Measurements from ENCODE around the gene SLC29A3.

The SLC29A3 gene

GRCh38 chr10:71372882-71373495 is 53.9 kb downstream of the SLC29A3 start:
- no peak for DNase-seq

GRCh38 chr10:71374481-71375233 is 55.6 kb downstream of the SLC29A3 start:
- no peak for DNase-seq

GRCh38 chr10:71375952-71376351 is 56.9 kb downstream of the SLC29A3 start:
- no peak for DNase-seq

- no peak for DNase-seq
These were observed 59.5 kb downstream of the SLC29A3 start for GRCh38 chr10:71378336-71379117.

- DNase-seq = no peak
These were observed 60.2 kb downstream of the SLC29A3 start for GRCh38 chr10:71379118-71379766.

GRCh38 chr10:71380841-71381240 is 61.8 kb downstream of the SLC29A3 start:
- no peak for DNase-seq

GRCh38 chr10:71381611-71382010 is 62.6 kb downstream of the SLC29A3 start:
- no peak for DNase-seq

GRCh38 chr10:71382028-71382427 is 63.0 kb downstream of the SLC29A3 start:
- no peak for DNase-seq

GRCh38 chr10:71382757-71383156 is 63.7 kb downstream of the SLC29A3 start:
- DNase-seq = no peak

- DNase-seq = peak; percentile 78
These were observed 65.1 kb downstream of the SLC29A3 start for GRCh38 chr10:71383972-71384687.

GRCh38 chr10:71388171-71388570 is 69.1 kb downstream of the SLC29A3 start:
- DNase-seq = no peak

- no peak for DNase-seq
These were observed 69.7 kb downstream of the SLC29A3 start for GRCh38 chr10:71388583-71389310.

GRCh38 chr10:71389768-71390460 is 70.9 kb downstream of the SLC29A3 start:
- no peak for DNase-seq

- DNase-seq = no peak
These were observed 71.4 kb downstream of the SLC29A3 start for GRCh38 chr10:71390461-71390835.

GRCh38 chr10:71390921-71391690 is 72.0 kb downstream of the SLC29A3 start:
- no peak for DNase-seq

GRCh38 chr10:71391701-71392100 is 72.6 kb downstream of the SLC29A3 start:
- no peak for DNase-seq

- DNase-seq = no peak
These were observed 73.2 kb downstream of the SLC29A3 start for GRCh38 chr10:71392292-71392691.

GRCh38 chr10:71392791-71393781 is 74.0 kb downstream of the SLC29A3 start:
- DNase-seq = no peak

GRCh38 chr10:71393841-71394475 is 74.9 kb downstream of the SLC29A3 start:
- no peak for DNase-seq

Data from activated naive CD4-positive, alpha-beta T cell treated with Interleukin-2 at 50 U/mL for 16 hours (primary cell).